GM12874 (cell line): ENCODE data around the gene RINT1.

Experiments
- CTCF ChIP-seq: IDR thresholded peaks from 2 replicates; pipeline ENCODE4 v1.5.1; 2011; ENCODE audit warnings: low read depth, mild to moderate bottlenecking, control low read depth, low read length, moderate library complexity; ENCODE audit not compliant: insufficient read depth

Gene RINT1

GRCh38 chr7:105524840-105525239 lies 7.2 kb upstream of the RINT1 start:
- TF ChIP-seq CTCF, result no peak

- no peak for TF ChIP-seq CTCF
Measured at GRCh38 chr7:105530126-105530525, 1.9 kb upstream of the RINT1 start.

- no peak for TF ChIP-seq CTCF
Measured at GRCh38 chr7:105530546-105530945, 1.5 kb upstream of the RINT1 start.

- no peak for TF ChIP-seq CTCF
Measured at GRCh38 chr7:105532709-105533460, 884 bp downstream of the RINT1 start.

- TF ChIP-seq CTCF, result no peak
Measured at GRCh38 chr7:105538339-105538738, 6.3 kb downstream of the RINT1 start.

GRCh38 chr7:105559926-105560325 lies 27.9 kb downstream of the RINT1 start:
- no peak for TF ChIP-seq CTCF

GRCh38 chr7:105565190-105565589 lies 33.2 kb downstream of the RINT1 start:
- TF ChIP-seq CTCF, result no peak
